Raji (cell line): ENCODE results near the gene CD160.

Source experiments
- POLR2A ChIP-seq: IDR thresholded peaks from 2 replicates; pipeline ENCODE4 v1.6.1; 2011; ENCODE audit warnings: low read depth, low read length, control low read depth; ENCODE audit not compliant: insufficient read depth

Gene CD160

DNA sequence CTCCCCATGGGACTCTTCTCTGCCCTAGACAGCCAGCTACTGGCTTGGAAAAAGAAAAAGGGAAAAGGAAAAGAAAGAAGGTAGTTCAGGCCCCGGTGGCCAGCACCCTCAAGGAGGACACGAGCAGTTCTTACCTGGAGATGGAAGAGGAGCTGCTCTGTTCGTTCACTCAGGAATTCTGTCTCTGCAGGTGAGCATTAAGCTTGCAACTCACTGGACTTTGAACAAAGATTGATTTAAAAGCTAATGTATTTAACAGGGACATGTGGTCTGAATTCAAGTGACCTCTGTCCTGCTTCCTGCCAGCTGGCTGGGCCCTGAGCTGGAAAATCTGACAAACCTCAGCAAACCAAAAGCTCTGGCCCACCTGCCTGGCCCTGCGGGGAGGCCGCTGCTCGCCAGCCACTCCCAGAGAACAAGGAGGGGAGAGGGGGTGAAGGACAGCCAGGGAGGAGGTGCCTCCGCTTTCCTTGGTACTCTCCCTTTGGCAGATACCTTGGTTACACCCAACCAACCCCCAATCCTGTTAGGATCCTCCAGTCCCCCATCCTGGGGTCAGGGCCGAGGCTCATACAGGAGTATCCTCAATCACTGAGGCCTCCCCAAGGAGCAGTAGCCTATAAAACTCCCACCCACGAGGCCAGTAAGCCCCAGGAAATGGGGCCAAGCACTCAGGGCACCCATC lies 12.0 kb upstream of the CD160 start, which contains the start of gene PDZK1:
TSS of gene PDZK1 (minus strand) at position 186 of the 685 bp plus-strand sequence. CDS start 19,347 bp downstream, outside the sequence.
- TF ChIP-seq POLR2A: no peak

GRCh38 chr1:145708063-145708462 lies 11.2 kb upstream of the CD160 start:
- TF ChIP-seq POLR2A: no peak

GRCh38 chr1:145710291-145711027 lies 8.8 kb upstream of the CD160 start:
- no peak for TF ChIP-seq POLR2A

DNA sequence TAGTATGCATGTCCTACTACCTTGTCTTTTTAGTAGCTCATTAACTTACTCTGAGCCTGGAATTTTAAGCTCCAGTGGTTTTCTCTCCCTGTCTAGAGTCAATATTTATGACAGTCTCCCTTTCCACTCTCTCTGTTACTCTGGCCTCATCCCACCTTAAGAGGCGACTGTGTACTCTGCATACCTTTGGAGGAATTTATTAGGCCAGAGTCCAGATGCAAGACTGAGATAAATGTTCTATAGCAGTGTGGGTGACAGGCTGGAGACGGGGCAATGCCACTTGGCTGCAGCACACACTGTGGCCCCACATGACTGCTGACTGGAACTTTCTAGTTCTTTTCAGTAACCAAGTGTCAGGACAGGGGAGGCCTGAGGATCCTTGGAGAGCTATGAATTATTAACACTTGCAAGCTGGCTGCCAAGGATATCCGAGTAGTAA lies 8.1 kb upstream of the CD160 start:
- no peak for TF ChIP-seq POLR2A

- no peak for TF ChIP-seq POLR2A
These were observed 4.7 kb upstream of the CD160 start for GRCh38 chr1:145714524-145715111.

GRCh38 chr1:145716641-145717345 lies 2.5 kb upstream of the CD160 start:
- TF ChIP-seq POLR2A: no peak

DNA sequence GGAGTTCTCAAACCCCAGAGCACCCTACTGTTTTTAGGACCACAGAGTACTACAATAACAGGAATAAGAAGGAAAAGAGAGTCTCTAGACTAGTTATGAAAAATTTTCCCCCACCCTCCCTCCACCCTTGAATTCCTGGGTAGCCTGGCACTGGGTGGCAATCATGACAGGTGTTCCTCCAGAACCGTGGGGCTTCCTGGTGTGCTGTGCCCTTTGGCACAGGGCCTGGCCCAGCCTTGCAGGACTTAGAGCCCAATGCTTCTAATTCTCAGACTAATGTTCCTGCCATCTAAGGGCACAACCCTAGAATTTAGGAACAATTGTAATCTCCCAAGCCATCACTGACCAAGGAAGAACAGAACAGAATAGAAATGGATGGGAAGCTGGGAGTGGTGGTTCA lies 1.5 kb upstream of the CD160 start:
- no peak for TF ChIP-seq POLR2A

DNA sequence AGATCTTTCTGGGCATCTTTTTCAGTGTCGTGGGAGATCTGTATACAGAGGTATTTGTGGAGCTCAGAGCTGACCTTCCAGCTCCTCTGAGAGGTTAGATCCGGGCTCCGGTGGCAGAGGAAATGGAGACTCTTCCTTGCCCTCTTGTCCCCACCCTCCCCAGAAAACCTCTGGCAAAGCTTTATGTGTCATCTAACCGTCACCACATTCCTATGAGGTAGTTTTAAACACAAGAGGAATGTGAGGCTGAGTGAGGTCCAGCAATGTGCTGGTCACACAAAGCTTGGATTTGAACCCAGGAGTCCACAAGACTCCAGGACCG lies 1.2 kb downstream of the CD160 start:
- TF ChIP-seq POLR2A: no peak

DNA sequence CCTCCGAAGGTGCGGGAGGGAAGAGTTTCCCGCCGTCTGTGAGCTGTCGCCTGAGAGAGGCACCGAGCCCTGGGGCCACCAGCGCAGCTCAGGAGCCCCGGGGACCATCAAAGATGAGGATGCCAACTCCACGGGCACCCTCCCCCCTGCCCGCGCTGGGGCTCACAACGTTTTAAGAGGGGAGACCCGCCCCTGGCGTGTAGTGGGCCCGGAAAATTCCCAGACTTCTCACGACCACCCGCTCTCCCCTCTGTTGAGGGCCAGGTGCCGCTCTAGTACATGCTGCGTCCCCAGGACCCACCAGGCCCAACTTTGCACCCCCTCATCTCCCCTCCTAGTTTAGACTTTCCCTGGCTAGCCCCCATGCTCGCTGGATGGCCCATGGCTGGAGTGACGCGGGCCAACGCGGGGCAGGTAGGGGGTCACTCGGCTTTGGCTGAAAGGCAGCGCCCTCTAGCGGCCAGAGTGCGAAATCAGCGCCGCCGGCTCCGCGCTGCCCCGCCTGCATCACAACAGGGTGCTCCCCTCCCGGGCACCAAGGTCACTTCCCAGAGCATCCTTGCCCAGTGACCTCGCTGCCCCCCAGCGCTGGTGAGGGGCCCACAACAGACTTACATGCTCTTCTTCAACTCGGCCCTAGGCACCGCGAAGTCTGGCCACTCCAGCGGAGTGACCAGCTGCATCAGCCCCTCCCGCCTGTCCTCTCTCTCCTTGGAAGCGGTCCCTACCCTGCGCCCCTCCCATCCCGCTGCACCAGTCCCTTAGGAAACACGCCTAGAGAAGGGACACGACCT lies 1.8 kb downstream of the CD160 start:
- no peak for TF ChIP-seq POLR2A

DNA sequence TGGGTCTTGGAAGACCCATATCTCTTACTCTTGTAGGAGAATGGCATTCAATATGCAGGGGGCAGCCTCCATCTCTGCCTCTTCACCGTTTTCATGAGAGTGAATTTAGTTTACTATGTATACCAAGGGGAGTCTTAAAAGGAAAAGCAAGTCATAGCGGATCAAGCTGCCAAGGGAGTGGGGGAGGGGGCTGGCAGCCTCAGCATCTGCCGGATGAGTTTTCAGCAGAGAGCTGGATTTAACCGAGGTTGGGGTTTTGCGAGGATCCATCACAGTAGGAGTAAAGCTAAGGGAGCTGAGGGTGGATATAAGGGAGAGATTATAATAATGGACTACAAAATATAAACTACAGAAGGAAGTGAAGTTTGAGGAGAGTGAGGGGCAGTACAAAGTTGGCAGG lies 9.9 kb downstream of the CD160 start:
- no peak for TF ChIP-seq POLR2A

- TF ChIP-seq POLR2A: no peak
These were observed 10.6 kb downstream of the CD160 start for GRCh38 chr1:145729666-145730436.

GRCh38 chr1:145730467-145730866 lies 11.2 kb downstream of the CD160 start:
- TF ChIP-seq POLR2A: no peak

DNA sequence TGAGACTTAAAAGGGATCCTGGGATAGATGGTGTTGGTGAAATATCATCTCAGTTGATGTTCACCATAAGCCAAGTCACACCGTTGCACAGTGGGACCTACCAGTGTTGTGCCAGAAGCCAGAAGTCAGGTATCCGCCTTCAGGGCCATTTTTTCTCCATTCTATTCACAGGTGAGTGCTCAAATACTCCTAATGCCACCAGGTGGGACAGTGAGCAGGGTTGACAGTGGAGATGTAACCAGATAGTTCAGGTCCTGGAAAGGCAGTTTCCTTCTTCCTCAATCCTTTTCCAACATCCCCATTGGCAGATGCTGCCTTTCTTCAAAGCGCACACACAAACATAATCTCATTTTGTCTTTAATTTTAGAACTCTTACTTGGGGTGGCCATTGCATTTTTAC lies 11.6 kb downstream of the CD160 start:
- no peak for TF ChIP-seq POLR2A

- TF ChIP-seq POLR2A: no peak
These were observed 16.9 kb downstream of the CD160 start for GRCh38 chr1:145736191-145736590.
